K562 (cell line): ENCODE data around the gene FHDC1. TPM values are rescaled to one million over a fixed set of nuclear protein-coding genes. Genes with fewer than 3 reads are reported as not detected.

Experiments used
- ATAC-seq: fragments of 200-7000 bp; cut with Tn5 transposase; 3 replicates; pipeline ENCODE4 v1.9.1; 2020; ENCODE audit warnings: moderate library complexity
- BruUV-seq: library from RNA; stranded (reverse); fragments of 400-500 nt; replicated peaks from 2 replicates; lab custom pipeline; 2021; lab: Mats Ljungman, UMichigan
- CTCF ChIA-PET: fragments of 300-600 bp; formaldehyde crosslinking; extraction: SDS; loops from one replicate; lab custom pipeline; 2021; ENCODE audit warnings: low intra/inter-chr PET ratio; lab: Yijun Ruan, JAX
- POLR2A ChIA-PET: fragments of 300-600, 350-650 bp; sonication (Branson Sonifier 250); formaldehyde crosslinking; extraction: SDS; loops from one replicate; lab custom pipeline; 2021; ENCODE audit warnings: antibody characterized with exemption, inconsistent platforms; lab: Yijun Ruan, JAX
- DNase-seq, 4 experiments: peaks; one replicate each; pipeline versions ENCODE4 v3.0.0 to v3.0.0-alpha.2; 2011 to 2018; ENCODE audit warnings: low spot score in 3 of 4, mixed read lengths in 3 of 4; ENCODE audit errors: extremely low read depth in 1 of 4
- FAIRE-seq: peaks from 2 replicates; lab custom pipeline; 2011; peaks lifted over from hg19 to GRCh38; lab: Jason Lieb, UNC
- H2AFZ ChIP-seq: 2 replicates; pipeline ENCODE4 v1.6.0; 2011; ENCODE audit warnings: low read depth, low read length, control low read depth, inconsistent platforms
- H3K27ac ChIP-seq: fragments of 200-600 bp; 3 replicates; pipeline ENCODE4 v1.8.0; 2011; ENCODE audit warnings: low read depth, mild to moderate bottlenecking, control low read depth, inconsistent platforms, low read length, moderate library complexity, mixed read lengths; ENCODE audit errors: extremely low read depth
- H3K27me3 ChIP-seq, 2 experiments: fragments of 300-600 bp in 1 of 2; 2 replicates in 1 of 2; 3 replicates in 1 of 2; pipeline versions ENCODE4 v1.6.0 to v1.8.0; 2011; ENCODE audit warnings: inconsistent platforms in 2 of 2, low read length in 2 of 2, mild to moderate bottlenecking in 1 of 2, mixed read lengths in 1 of 2, moderate library complexity in 1 of 2; ENCODE audit not compliant: control insufficient read depth in 2 of 2, insufficient read depth in 2 of 2
- H3K36me3 ChIP-seq: fragments of 300-600 bp; 3 replicates; pipeline ENCODE4 v1.8.0; 2011; ENCODE audit warnings: mild to moderate bottlenecking, low read length, inconsistent platforms; ENCODE audit not compliant: control insufficient read depth, insufficient read depth
- H3K4me1 ChIP-seq, 2 experiments: fragments of 200-600 bp in 1 of 2; replicated peaks in 1 of 2; 2 replicates in 1 of 2; 3 replicates in 1 of 2; pipeline versions ENCODE4 v1.5.1 to v1.8.0; 2011; ENCODE audit warnings: inconsistent platforms in 2 of 2, low read length in 2 of 2, mild to moderate bottlenecking in 1 of 2, mixed read lengths in 1 of 2, moderate library complexity in 1 of 2; ENCODE audit not compliant: control insufficient read depth in 2 of 2, insufficient read depth in 2 of 2
- H3K4me2 ChIP-seq: 2 replicates; pipeline ENCODE4 v1.6.1; 2011; ENCODE audit warnings: low read length, control low read depth, inconsistent platforms, mixed read lengths; ENCODE audit not compliant: insufficient read depth
- H3K4me3 ChIP-seq: fragments of 200-600 bp; sonication (generic), shearing (Covaris generic); 2 replicates; pipeline ENCODE4 v1.5.1; 2016; ENCODE audit warnings: control low read depth, inconsistent platforms
- H3K79me2 ChIP-seq: fragments of 200-600 bp; 3 replicates; pipeline ENCODE4 v1.8.0; 2011; ENCODE audit warnings: low read length, inconsistent platforms; ENCODE audit not compliant: control insufficient read depth, insufficient read depth
- H3K9ac ChIP-seq, 2 experiments: 2 replicates each; pipeline versions ENCODE4 v1.6.0 to v1.6.1; 2011; ENCODE audit warnings: low read depth in 2 of 2, low read length in 2 of 2, control low read depth in 1 of 2, inconsistent platforms in 1 of 2, mild to moderate bottlenecking in 1 of 2, mixed read lengths in 1 of 2; ENCODE audit not compliant: insufficient read depth in 1 of 2
- H3K9me1 ChIP-seq: one replicate; pipeline ENCODE4 v1.6.0; 2011; ENCODE audit warnings: inconsistent platforms, mild to moderate bottlenecking, low read length, moderate library complexity; ENCODE audit not compliant: control insufficient read depth, insufficient read depth
- H3K9me3 ChIP-seq: replicated peaks from 2 replicates; pipeline ENCODE4 v1.5.1; 2011; ENCODE audit warnings: low read depth, low read length, inconsistent platforms; ENCODE audit not compliant: control insufficient read depth, insufficient read depth
- H4K20me1 ChIP-seq: replicated peaks from 2 replicates; pipeline ENCODE4 v1.6.1; 2011; ENCODE audit warnings: low read length, inconsistent platforms, mixed read lengths; ENCODE audit not compliant: control insufficient read depth, insufficient read depth
- BRD4 ChIP-seq: fragments of 200-600 bp; sonication (generic); IDR thresholded peaks from 2 replicates; pipeline ENCODE4 v1.6.1; 2017; ENCODE audit warnings: inconsistent platforms
- ERF ChIP-seq: fragments of 450-650 bp; formaldehyde crosslinking; IDR thresholded peaks from 2 replicates; pipeline ENCODE4 v1.4.0; 2020; ENCODE audit warnings: mild to moderate bottlenecking, mixed read lengths
- FIP1L1 ChIP-seq: fragments of 200-400 bp; formaldehyde crosslinking; IDR thresholded peaks from 2 replicates; pipeline ENCODE4 v1.6.1; 2018; ENCODE audit warnings: mild to moderate bottlenecking, low read depth, low read length; ENCODE audit not compliant: poor library complexity, severe bottlenecking
- FOXK1 ChIP-seq: sonication (generic); formaldehyde crosslinking; IDR thresholded peaks from 2 replicates; pipeline ENCODE4 v1.8.0; 2022; ENCODE audit warnings: missing genetic modification reagents, mild to moderate bottlenecking, borderline replicate concordance
- FOXK2 ChIP-seq, 2 experiments: fragments of 450-650 bp; IDR thresholded peaks in 1 of 2; conservative IDR thresholded peaks in 1 of 2; 2 replicates each; pipeline ENCODE4 v1.6.1; 2016; ENCODE audit warnings: low read depth in 2 of 2, mild to moderate bottlenecking in 1 of 2
- KAT7 ChIP-seq: sonication (generic); formaldehyde crosslinking; IDR thresholded peaks from 2 replicates; pipeline ENCODE4 v1.8.0; 2022; ENCODE audit warnings: missing genetic modification reagents, mild to moderate bottlenecking, borderline replicate concordance
- MAX ChIP-seq: sonication (generic); formaldehyde crosslinking; IDR thresholded peaks from 2 replicates; pipeline ENCODE4 v1.9.0; 2022; ENCODE audit warnings: mild to moderate bottlenecking, missing genetic modification reagents
- MLX ChIP-seq, 2 experiments: fragments of 450-650 bp in 1 of 2; sonication (generic) in 1 of 2; formaldehyde crosslinking; conservative IDR thresholded peaks; 2 replicates each; pipeline versions ENCODE4 v1.4.0 to v1.8.1; 2020 to 2022; ENCODE audit warnings: mild to moderate bottlenecking in 1 of 2, missing genetic modification reagents in 1 of 2
- NRF1 ChIP-seq, 2 experiments: fragments of 450-650 bp; IDR thresholded peaks in 1 of 2; conservative IDR thresholded peaks in 1 of 2; 2 replicates each; pipeline ENCODE4 v1.6.1; 2014; ENCODE audit warnings: mild to moderate bottlenecking in 2 of 2
- POLR2AphosphoS2 ChIP-seq: IDR thresholded peaks from 2 replicates; pipeline ENCODE4 v1.6.1; 2012; ENCODE audit warnings: low read length, improper control_type of control experiment
- RBFOX2 ChIP-seq: fragments of 200-400 bp; formaldehyde crosslinking; IDR thresholded peaks from 2 replicates; pipeline ENCODE4 v1.6.1; 2017; ENCODE audit warnings: low read depth, mild to moderate bottlenecking, low read length, moderate library complexity
- TEAD1 ChIP-seq, 2 experiments: fragments of 450-650 bp in 1 of 2; sonication (generic) in 1 of 2; formaldehyde crosslinking; IDR thresholded peaks; 2 replicates each; pipeline versions ENCODE4 v1.4.0 to v1.8.0; 2020 to 2022; ENCODE audit warnings: mild to moderate bottlenecking in 2 of 2, missing genetic modification reagents in 1 of 2
- ZNF134 ChIP-seq: fragments of 250-450 bp; sonication (Bioruptor Pico); conservative IDR thresholded peaks from 2 replicates; pipeline ENCODE4 v1.4.0; 2020
- ZNF146 ChIP-seq: IDR thresholded peaks from one replicate; pipeline ENCODE4 v1.6.1; 2018; ENCODE audit warnings: missing compliant biosample characterization; ENCODE audit not compliant: unreplicated experiment
- ZNF23 ChIP-seq: fragments of 250-450 bp; sonication (Bioruptor Pico); IDR thresholded peaks from 2 replicates; pipeline ENCODE4 v1.4.0; 2020; ENCODE audit warnings: mild to moderate bottlenecking
- WGBS: fragments of 100-300 bp; shearing (Covaris generic); methylation state at CpG from one replicate; pipeline ENCODE4 v1.1.6; 2016; ENCODE audit warnings: low coverage, mixed read lengths; ENCODE audit not compliant: insufficient coverage; ENCODE audit errors: missing lambda C conversion rate; 5-methylcytosine and 5-hydroxymethylcytosine counted together
- in situ Hi-C: fragments of 300-500 bp; cut with MboI; formaldehyde crosslinking; loops from 4 replicates; pipeline ENCODE4 v1.15.0; 2018; ENCODE audit warnings: inconsistent platforms, mixed read lengths
- intact Hi-C: fragments of 100-400 bp; cut with micrococcal nuclease; formaldehyde crosslinking; loops from 2 replicates; pipeline ENCODE4 v1.14.2; 2022
- polyA plus RNA-seq, 8 experiments: library from polyadenylated mRNA; depleted of rRNA in 4 of 8; stranded (reverse) in 5 of 8; unstranded in 3 of 8; fragments of >200 nt; fragmentation: Nextera tagmentation in 2 of 8; fragmentation: Illumina TruSeq in 1 of 8; extraction: Ambion mirVana in 2 of 8; extraction: Trizol in 1 of 8; gene quantifications; 2 replicates each; pipeline versions ENCODE4 v1.2.1 to v1.2.3, GENCODE V29; 2011 to 2014; ENCODE audit warnings: inconsistent platforms in 1 of 8, missing spikeins in 1 of 8
- total RNA-seq, 7 experiments: library from RNA; depleted of rRNA in 6 of 7; stranded (reverse); fragments of >200 nt in 6 of 7; fragmentation: Illumina TruSeq in 2 of 7; extraction: Trizol in 2 of 7; gene quantifications; 2 replicates each; pipeline versions ENCODE4 v1.2.1 to v1.2.3, GENCODE V29; 2011 to 2021; ENCODE audit warnings: low replicate concordance in 1 of 7

Gene FHDC1
- total and polyA plus RNA-seq, 9 of the 15 experiments (the other 6 are each of a cell fraction or from before 2014, with no cell fraction given) = 0.01 to 0.43 (median 0.07) TPM

- FAIRE-seq = no peak
- CTCF ChIA-PET = no interaction called here
- intact Hi-C loops = loop anchor here (2.0 kb wide), 1 partner anchor 148 kb away; no protein-coding TSS in a partner anchor
- H4K20me1 ChIP-seq = 0 out of 2 replicates have a peak, but pooled peaks cover 11% of the 10 kb centered on the region
- H3K27me3 ChIP-seq = peaks cover 17 to 57% of the 10 kb centered on the region in 2 experiments
- H3K4me3 ChIP-seq = peak overlapping the region; percentile 50
- no TSS peak for BruUV-seq
- in situ Hi-C loops = no loop called here
- POLR2A ChIA-PET = interaction anchor here (0.6 to 0.8 kb wide), 2 partner anchors 25 to 185 kb away, joined by 3 to 4 read pairs; no protein-coding TSS in a partner anchor
- no peak overlapping the region for H3K27ac ChIP-seq
- DNase-seq = peak; percentile 35 to 51 (median 47)
- H3K9me1 ChIP-seq = no peaks in the 10 kb centered on the region
- H3K36me3 ChIP-seq = no peaks in the 10 kb centered on the region
- H3K9me3 ChIP-seq = no peaks in the 10 kb centered on the region
- ATAC-seq = peak; percentile 59
- peaks cover 0 to 26% of the 10 kb centered on the region in 2 experiments; a peak in 3 of 5 replicates for H3K4me1 ChIP-seq
- peak overlapping the region; percentile 71 for H3K4me2 ChIP-seq
- H3K79me2 ChIP-seq = no peaks in the 10 kb centered on the region
- peak overlapping the region; percentile 81 for H2AFZ ChIP-seq
- under 1% methylated on average over 67 of the region's 93 CpGs for WGBS
- H3K9ac ChIP-seq = peak overlapping the region; percentile 36 to 86; a peak in 3 of 4 replicates
- no peak for TF ChIP-seq ERF
- TF ChIP-seq ZNF23 (CRISPR knock-in tag) = no peak
- peak; percentile 58 to 63 for TF ChIP-seq NRF1 (conservative IDR thresholded peaks at IDR 0.05 in 1 of 2, IDR thresholded peaks at IDR 0.05 in 1 of 2)
- 0 out of 4 replicates have a peak, but pooled peaks of 1 of the 2 experiments have one; percentile 50 for TF ChIP-seq TEAD1 (CRISPR knock-in tag; IDR thresholded peaks at IDR 0.05)
- TF ChIP-seq FIP1L1 = no peak
- TF ChIP-seq FOXK2 (conservative IDR thresholded peaks at IDR 0.05 in 1 of 2, IDR thresholded peaks at IDR 0.05 in 1 of 2; ENCODE audit: low read depth in 2 of 2) = no peak
- TF ChIP-seq FOXK1 (CRISPR knock-in tag) = no peak
- TF ChIP-seq ZNF146 (CRISPR knock-in tag) = no peak
- no peak for TF ChIP-seq POLR2AphosphoS2
- TF ChIP-seq BRD4 = no peak
- TF ChIP-seq RBFOX2 = 0 out of 2 replicates have a peak, but pooled peaks have one; percentile 9
- TF ChIP-seq MLX (CRISPR knock-in tag; conservative IDR thresholded peaks at IDR 0.05) = no peak
- peak; percentile 44 for TF ChIP-seq MAX
- no peak for TF ChIP-seq ZNF134 (CRISPR knock-in tag)
- 0 out of 2 replicates have a peak, but pooled peaks have one; percentile 10 for TF ChIP-seq KAT7
Measured at GRCh38 chr4:152936446-152937335, 568 bp downstream of the FHDC1 start.
